H9 (cell line): Measurements from ENCODE around the gene FHIT. TPM values are rescaled to one million over a fixed set of nuclear protein-coding genes. Genes with fewer than 3 reads are reported as not detected.

Experiments
- DNase-seq: peaks from one replicate; pipeline ENCODE4 v3.0.0-alpha.2; 2017
- H2AFZ ChIP-seq: one replicate; pipeline ENCODE4 v1.6.1; 2013; ENCODE audit warnings: mild to moderate bottlenecking, low read length, control low read depth, moderate library complexity
- H2AK5ac ChIP-seq: 2 replicates; pipeline ENCODE4 v1.6.1; 2013; ENCODE audit warnings: low read length, control low read depth, mixed read lengths; ENCODE audit not compliant: insufficient read length
- H2BK120ac ChIP-seq: one replicate; pipeline ENCODE4 v1.6.1; 2013; ENCODE audit warnings: low read depth, mild to moderate bottlenecking, low read length, control low read depth, inconsistent platforms; ENCODE audit not compliant: poor library complexity, severe bottlenecking
- H2BK12ac ChIP-seq: 2 replicates; pipeline ENCODE4 v1.6.1; 2013; ENCODE audit warnings: low read length, control low read depth, mixed read lengths, low read depth; ENCODE audit not compliant: insufficient read length
- H2BK15ac ChIP-seq: 2 replicates; pipeline ENCODE4 v1.6.1; 2013; ENCODE audit warnings: low read depth, low read length, control low read depth
- H2BK20ac ChIP-seq: one replicate; pipeline ENCODE4 v1.6.1; 2013; ENCODE audit warnings: low read depth, mild to moderate bottlenecking, low read length, control low read depth, inconsistent platforms; ENCODE audit not compliant: poor library complexity, severe bottlenecking
- H2BK5ac ChIP-seq: 2 replicates; pipeline ENCODE4 v1.6.1; 2013; ENCODE audit warnings: low read length, control low read depth, mixed read lengths; ENCODE audit not compliant: insufficient read length
- H3K14ac ChIP-seq: 2 replicates; pipeline ENCODE4 v1.6.1; 2013; ENCODE audit warnings: low read length, control low read depth; ENCODE audit not compliant: insufficient read depth
- H3K18ac ChIP-seq: 2 replicates; pipeline ENCODE4 v1.6.1; 2013; ENCODE audit warnings: low read depth, mild to moderate bottlenecking, mixed read lengths, low read length, control low read depth; ENCODE audit not compliant: insufficient read length
- H3K23ac ChIP-seq: 2 replicates; pipeline ENCODE4 v1.6.1; 2013; ENCODE audit warnings: low read length, control low read depth, mixed read lengths, low read depth; ENCODE audit not compliant: insufficient read length
- H3K23me2 ChIP-seq: 2 replicates; pipeline ENCODE4 v1.6.1; 2013; ENCODE audit warnings: low read depth, mild to moderate bottlenecking, mixed read lengths, low read length, control low read depth; ENCODE audit not compliant: insufficient read length, poor library complexity, severe bottlenecking
- H3K27ac ChIP-seq: 2 replicates; pipeline ENCODE4 v1.5.1; 2013; ENCODE audit warnings: low read length, control low read depth, mixed read lengths, low read depth; ENCODE audit not compliant: insufficient read length
- H3K27me3 ChIP-seq: 2 replicates; pipeline ENCODE4 v1.6.1; 2013; ENCODE audit warnings: low read length, control low read depth, inconsistent platforms; ENCODE audit not compliant: insufficient read depth
- H3K4ac ChIP-seq: 2 replicates; pipeline ENCODE4 v1.6.1; 2013; ENCODE audit warnings: low read depth, mild to moderate bottlenecking, control low read depth, inconsistent platforms, low read length, moderate library complexity
- H3K4me1 ChIP-seq: 2 replicates; pipeline ENCODE4 v1.6.1; 2013; ENCODE audit warnings: low read length, control low read depth, inconsistent platforms; ENCODE audit not compliant: insufficient read depth
- H3K4me2 ChIP-seq: 2 replicates; pipeline ENCODE4 v1.6.1; 2013; ENCODE audit warnings: low read length, control low read depth, mixed read lengths; ENCODE audit not compliant: insufficient read length, insufficient read depth
- H3K56ac ChIP-seq: 2 replicates; pipeline ENCODE4 v1.6.1; 2013; ENCODE audit warnings: low read depth, mild to moderate bottlenecking, mixed read lengths, low read length, control low read depth; ENCODE audit not compliant: insufficient read length
- H3K79me1 ChIP-seq: 2 replicates; pipeline ENCODE4 v1.6.1; 2013; ENCODE audit warnings: low read depth, mild to moderate bottlenecking, moderate library complexity, low read length, control low read depth, inconsistent platforms; ENCODE audit not compliant: insufficient read depth, poor library complexity, severe bottlenecking
- H3K79me2 ChIP-seq: 2 replicates; pipeline ENCODE4 v1.6.1; 2013; ENCODE audit warnings: low read length, control low read depth, inconsistent platforms; ENCODE audit not compliant: insufficient read depth
- H3K9ac ChIP-seq: 2 replicates; pipeline ENCODE4 v1.6.1; 2013; ENCODE audit warnings: low read length, control low read depth, mixed read lengths; ENCODE audit not compliant: insufficient read length; ENCODE audit errors: extremely low read depth
- H3K9me3 ChIP-seq: one replicate; pipeline ENCODE4 v1.6.1; 2013; ENCODE audit warnings: low read depth, low read length, inconsistent platforms; ENCODE audit not compliant: control insufficient read depth
- H3T11ph ChIP-seq: one replicate; pipeline ENCODE4 v1.6.1; 2013; ENCODE audit warnings: mild to moderate bottlenecking, low read length, control low read depth, inconsistent platforms
- H4K20me1 ChIP-seq: one replicate; pipeline ENCODE4 v1.6.1; 2013; ENCODE audit not compliant: control insufficient read depth, insufficient read length, insufficient read depth
- H4K5ac ChIP-seq: 2 replicates; pipeline ENCODE4 v1.6.1; 2013; ENCODE audit warnings: low read depth, mild to moderate bottlenecking, mixed read lengths, low read length, control low read depth; ENCODE audit not compliant: insufficient read length
- H4K8ac ChIP-seq: replicated peaks from 2 replicates; pipeline ENCODE4 v1.6.1; 2013; ENCODE audit warnings: low read length, control low read depth, mixed read lengths, low read depth; ENCODE audit not compliant: insufficient read length
- H4K91ac ChIP-seq: 2 replicates; pipeline ENCODE4 v1.6.1; 2013; ENCODE audit warnings: low read depth, mild to moderate bottlenecking, moderate library complexity, mixed read lengths, low read length, control low read depth; ENCODE audit not compliant: insufficient read length
- H3K27ac Mint-ChIP-seq, 3 experiments: 2 replicates in 2 of 3; 3 replicates in 1 of 3; pipeline ENCODE4 v1.8.0; 2020 to 2021; ENCODE audit warnings: mixed read lengths in 3 of 3, mild to moderate bottlenecking in 1 of 3, moderate library complexity in 1 of 3
- H3K27me3 Mint-ChIP-seq: 2 replicates; pipeline ENCODE4 v1.8.0; 2021; ENCODE audit warnings: low read depth, mild to moderate bottlenecking, moderate library complexity, mixed read lengths
- H3K36me3 Mint-ChIP-seq, 3 experiments: 2 replicates in 2 of 3; 3 replicates in 1 of 3; pipeline ENCODE4 v1.8.0; 2020 to 2021; ENCODE audit warnings: low read depth in 3 of 3, mixed read lengths in 3 of 3; ENCODE audit not compliant: insufficient read depth in 1 of 3
- H3K4me1 Mint-ChIP-seq, 2 experiments: 2 replicates each; pipeline ENCODE4 v1.8.0; 2020; ENCODE audit warnings: mixed read lengths in 2 of 2
- H3K4me3 Mint-ChIP-seq, 2 experiments: 2 replicates in 1 of 2; 3 replicates in 1 of 2; pipeline ENCODE4 v1.8.0; 2020 to 2021; ENCODE audit warnings: mild to moderate bottlenecking in 2 of 2, mixed read lengths in 2 of 2, moderate library complexity in 1 of 2
- H3K9me3 Mint-ChIP-seq, 2 experiments: 2 replicates in 1 of 2; 3 replicates in 1 of 2; pipeline ENCODE4 v1.8.0; 2020; ENCODE audit warnings: mild to moderate bottlenecking in 2 of 2, mixed read lengths in 2 of 2, moderate library complexity in 1 of 2
- WGBS: extraction: QIAGEN DNeasy Blood & Tissue Kit; methylation state at CpG from one replicate; pipeline ENCODE4 v1.1.7; 2013; ENCODE audit warnings: missing lambda C conversion rate, low lambda C conversion rate, mixed read lengths; ENCODE audit not compliant: insufficient read length; ENCODE audit errors: extremely low coverage; 5-methylcytosine and 5-hydroxymethylcytosine counted together
- total RNA-seq: library from RNA; stranded (reverse); gene quantifications from 2 replicates; pipeline ENCODE4 v1.2.1, GENCODE V29; 2021
- TF ChIP-seq, protein P1 (sequence below): fragments of 200-600 bp; sonication (generic); conservative IDR thresholded peaks from 3 replicates; pipeline ENCODE4 v1.8.0; 2021; ENCODE audit warnings: antibody characterized with exemption, mild to moderate bottlenecking

FHIT gene
- total RNA-seq, 1 experiment from 2014 or later = 3.0 TPM

DNA sequence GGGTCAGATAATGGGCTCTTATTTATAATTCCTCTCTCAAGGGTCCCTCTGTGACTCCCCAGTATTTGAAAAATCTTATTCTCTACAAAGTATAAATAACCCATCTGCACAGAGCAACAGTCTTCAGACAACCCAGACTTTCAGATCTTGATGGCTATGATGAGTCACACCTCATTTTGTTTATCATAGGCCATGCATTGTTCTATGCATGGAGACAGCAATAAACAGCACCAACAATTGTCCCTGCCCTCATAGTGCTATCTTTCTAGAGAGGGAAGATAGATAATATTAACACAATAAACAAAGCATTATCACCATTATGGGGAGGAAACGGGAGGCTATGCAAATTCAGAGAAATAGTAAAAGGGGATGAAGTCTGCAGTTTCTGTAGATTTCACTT is 13.4 kb downstream of the FHIT start:
- H3K27me3 Mint-ChIP-seq = no peaks in the 10 kb centered on the region
- no peak overlapping the region for H3K4ac ChIP-seq
- peaks cover 41 to 43% of the 10 kb centered on the region in 2 experiments for H3K4me1 Mint-ChIP-seq
- H3K23me2 ChIP-seq = no peaks in the 10 kb centered on the region
- H2BK20ac ChIP-seq = no peak overlapping the region
- H3K27ac Mint-ChIP-seq = no peak overlapping the region
- H2BK120ac ChIP-seq = no peak overlapping the region
- no peak for DNase-seq
- H2BK15ac ChIP-seq = no peak overlapping the region
- H3K4me2 ChIP-seq = no peak overlapping the region
- H3K4me1 ChIP-seq = peaks cover 10% of the 10 kb centered on the region; the same call in 1 of the 2 replicates
- H3K9me3 Mint-ChIP-seq = no peaks in the 10 kb centered on the region
- no peak overlapping the region for H2AK5ac ChIP-seq
- H3K79me2 ChIP-seq = no peaks in the 10 kb centered on the region
- H3K18ac ChIP-seq = no peak overlapping the region
- H4K91ac ChIP-seq = no peak overlapping the region
- H4K8ac ChIP-seq = no peak overlapping the region
- no CpG with 5 or more reads among the region's 1 CpG for WGBS
- no peak overlapping the region for H3K23ac ChIP-seq
- H3K9ac ChIP-seq = no peak overlapping the region
- no peak overlapping the region for H3T11ph ChIP-seq
- no peak overlapping the region for H2BK5ac ChIP-seq
- no peak overlapping the region for H3K56ac ChIP-seq
- no peak overlapping the region for H3K4me3 Mint-ChIP-seq
- H2AFZ ChIP-seq = no peak overlapping the region
- no peaks in the 10 kb centered on the region for H3K27me3 ChIP-seq
- no peak overlapping the region for H4K5ac ChIP-seq
- H3K14ac ChIP-seq = no peak overlapping the region
- no peaks in the 10 kb centered on the region for H3K36me3 Mint-ChIP-seq
- TF ChIP-seq, protein P1, sequence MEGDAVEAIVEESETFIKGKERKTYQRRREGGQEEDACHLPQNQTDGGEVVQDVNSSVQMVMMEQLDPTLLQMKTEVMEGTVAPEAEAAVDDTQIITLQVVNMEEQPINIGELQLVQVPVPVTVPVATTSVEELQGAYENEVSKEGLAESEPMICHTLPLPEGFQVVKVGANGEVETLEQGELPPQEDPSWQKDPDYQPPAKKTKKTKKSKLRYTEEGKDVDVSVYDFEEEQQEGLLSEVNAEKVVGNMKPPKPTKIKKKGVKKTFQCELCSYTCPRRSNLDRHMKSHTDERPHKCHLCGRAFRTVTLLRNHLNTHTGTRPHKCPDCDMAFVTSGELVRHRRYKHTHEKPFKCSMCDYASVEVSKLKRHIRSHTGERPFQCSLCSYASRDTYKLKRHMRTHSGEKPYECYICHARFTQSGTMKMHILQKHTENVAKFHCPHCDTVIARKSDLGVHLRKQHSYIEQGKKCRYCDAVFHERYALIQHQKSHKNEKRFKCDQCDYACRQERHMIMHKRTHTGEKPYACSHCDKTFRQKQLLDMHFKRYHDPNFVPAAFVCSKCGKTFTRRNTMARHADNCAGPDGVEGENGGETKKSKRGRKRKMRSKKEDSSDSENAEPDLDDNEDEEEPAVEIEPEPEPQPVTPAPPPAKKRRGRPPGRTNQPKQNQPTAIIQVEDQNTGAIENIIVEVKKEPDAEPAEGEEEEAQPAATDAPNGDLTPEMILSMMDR = no peak
- no peak overlapping the region for H2BK12ac ChIP-seq
- H4K20me1 ChIP-seq = no peaks in the 10 kb centered on the region
- H3K79me1 ChIP-seq = no peaks in the 10 kb centered on the region
- no peaks in the 10 kb centered on the region for H3K9me3 ChIP-seq
- no peak overlapping the region for H3K27ac ChIP-seq
